NCI-H2081 treated with DMSO at 0.1 percent for 48 hours (cell line): ENCODE measurements around the gene SLC5A1.

Experiments
- DNase-seq: peaks from one replicate; lab custom pipeline; 2025; lab: John Stamatoyannopoulos, UW

The SLC5A1 gene

DNA sequence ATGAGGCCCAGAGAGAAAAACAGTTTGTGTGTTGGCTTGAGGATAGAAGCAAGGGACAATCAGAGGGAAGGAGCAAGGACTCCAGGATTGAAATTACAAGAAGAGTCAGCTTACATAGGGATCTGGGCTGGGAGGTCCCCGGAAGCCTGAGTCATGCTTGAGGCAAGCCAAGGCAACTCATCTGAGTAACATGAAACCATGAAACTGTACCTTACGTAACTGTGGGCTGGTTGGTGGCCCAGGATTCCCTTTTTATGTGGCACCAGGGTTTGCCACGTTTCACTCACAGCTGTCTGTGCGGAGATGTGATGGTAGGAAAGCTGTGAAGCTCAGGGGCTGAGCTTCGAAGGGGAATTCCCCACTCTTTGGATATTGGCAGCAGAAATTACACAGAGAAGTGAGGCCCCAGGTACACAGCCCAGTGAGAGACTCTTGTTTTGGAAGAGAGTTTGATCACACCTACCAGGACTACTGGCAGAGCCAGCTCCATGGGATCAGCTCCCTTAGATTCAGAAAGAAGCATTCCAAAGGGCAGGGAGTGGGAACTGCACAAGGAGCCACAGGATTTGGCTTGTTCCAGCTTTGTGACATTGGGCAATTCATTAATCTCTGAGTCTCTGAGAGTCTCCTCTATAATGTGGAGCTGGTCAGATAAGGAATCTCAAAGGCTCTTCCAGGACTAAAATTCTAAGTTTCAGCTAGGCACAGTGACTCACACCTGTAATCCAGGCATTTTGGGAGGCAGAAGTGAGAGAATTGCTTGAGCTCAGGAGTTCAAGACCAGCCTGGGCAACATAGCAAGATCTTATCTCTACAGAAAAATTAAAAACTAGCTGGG is 7.8 kb downstream of the SLC5A1 start:
- DNase-seq, result no peak

DNA sequence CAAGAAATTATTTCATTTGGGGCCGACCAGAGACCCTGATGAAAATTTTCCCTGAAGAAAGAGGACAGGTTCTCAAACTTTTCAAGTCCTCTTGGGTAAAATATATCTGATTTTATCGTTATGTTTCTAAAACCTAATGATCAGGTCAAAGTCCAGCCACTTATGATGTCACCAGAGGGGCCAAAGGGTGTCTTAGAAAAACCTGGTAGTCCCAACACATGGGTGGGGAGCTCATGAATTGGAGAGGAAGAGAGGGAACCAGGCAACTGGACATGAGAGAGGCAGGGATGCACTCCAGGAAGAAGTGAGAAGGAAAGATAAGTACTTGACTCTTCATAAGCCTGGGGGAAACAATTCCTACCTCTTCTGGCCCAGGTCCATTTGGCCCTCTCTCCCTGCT is 9.2 kb downstream of the SLC5A1 start:
- DNase-seq, result no peak

DNA sequence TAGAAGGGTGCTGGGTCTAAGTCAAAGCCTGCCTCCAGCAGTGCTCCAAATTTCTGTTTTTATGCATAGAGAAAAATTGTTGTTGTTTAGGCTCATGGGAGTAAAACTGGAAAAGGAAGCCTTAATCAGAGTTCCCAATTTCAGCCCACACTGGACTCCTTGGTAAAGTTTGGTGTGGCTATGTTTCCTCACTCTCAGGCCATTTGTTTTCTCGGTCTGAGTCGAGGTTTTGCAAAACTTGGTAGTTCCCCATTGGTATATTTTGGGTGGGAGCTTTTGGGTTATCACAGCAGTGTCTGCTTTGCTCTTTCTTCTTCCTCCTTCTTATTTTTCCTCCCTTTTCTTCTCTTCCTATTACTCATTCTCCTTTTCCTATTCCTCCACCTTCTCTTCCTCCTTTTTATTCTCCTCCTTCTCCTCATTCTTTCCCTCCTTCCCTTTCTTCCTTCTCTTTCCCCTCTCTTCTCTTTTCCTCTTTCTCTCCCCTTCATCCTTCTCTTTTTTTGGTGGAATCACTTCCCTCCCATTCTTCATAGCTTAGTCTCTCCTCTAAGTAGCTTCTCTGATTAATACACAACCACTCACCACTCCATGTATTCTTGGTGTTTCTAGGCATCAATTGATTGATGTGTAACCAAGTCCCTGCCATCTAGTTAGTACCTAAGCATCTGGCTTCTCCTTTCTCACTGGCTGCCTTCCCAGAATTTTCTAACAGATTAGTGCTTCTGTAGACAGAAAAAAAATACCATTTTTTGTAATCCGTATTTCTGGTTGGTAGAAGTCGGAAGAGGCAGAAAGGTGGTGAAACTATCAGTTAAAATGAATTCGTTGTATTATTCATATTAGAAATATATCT is 10.1 kb downstream of the SLC5A1 start:
- no peak for DNase-seq

DNA sequence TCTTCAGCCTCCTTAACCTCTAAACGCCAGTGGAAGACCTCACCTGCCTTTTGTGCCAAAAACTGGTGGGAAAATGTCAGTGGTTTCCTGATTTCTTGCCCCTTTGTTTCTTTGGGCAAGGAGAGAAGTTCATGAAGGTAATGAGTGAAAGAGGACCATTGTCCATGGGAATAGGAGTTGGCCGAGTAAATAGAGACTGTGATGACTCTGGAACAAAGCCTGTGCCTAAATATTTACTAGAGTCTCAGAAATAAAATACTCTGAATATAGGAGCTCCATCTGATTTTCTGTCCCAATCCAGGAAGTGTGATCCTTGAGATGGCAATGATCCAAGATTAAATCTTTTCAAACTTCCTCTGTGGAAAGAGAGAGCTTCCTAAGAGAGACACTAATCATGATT is 12.0 kb downstream of the SLC5A1 start:
- DNase-seq, result no peak

DNA sequence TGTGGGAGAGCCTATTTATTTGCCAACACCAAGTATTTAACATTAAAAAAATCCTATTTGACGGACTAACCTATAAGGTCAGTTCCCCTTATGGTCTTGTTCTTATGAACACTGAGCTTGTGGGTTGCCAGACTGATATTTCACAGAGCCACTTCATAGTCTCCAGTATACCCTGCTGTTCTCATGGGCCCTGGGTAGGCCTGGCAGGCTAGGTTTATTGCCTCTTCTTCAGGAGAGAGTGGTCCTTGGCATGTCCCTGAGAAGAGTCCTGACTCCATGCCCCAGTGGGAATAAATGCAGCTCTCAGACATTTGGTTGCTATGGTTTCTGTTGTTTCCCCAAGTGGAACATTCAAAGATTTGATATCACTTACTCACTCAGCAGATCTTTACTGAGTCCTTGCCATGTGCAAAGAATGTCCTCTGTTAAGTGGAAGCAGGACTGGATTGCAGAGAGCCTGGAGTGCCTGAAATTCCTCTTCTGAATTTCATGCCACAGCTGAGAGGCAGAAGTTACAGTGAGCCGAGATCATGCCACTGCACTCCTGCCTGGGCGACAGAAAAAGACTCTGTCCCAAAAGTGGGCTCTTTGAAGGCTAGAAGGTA is 15.7 kb downstream of the SLC5A1 start:
- no peak for DNase-seq

DNA sequence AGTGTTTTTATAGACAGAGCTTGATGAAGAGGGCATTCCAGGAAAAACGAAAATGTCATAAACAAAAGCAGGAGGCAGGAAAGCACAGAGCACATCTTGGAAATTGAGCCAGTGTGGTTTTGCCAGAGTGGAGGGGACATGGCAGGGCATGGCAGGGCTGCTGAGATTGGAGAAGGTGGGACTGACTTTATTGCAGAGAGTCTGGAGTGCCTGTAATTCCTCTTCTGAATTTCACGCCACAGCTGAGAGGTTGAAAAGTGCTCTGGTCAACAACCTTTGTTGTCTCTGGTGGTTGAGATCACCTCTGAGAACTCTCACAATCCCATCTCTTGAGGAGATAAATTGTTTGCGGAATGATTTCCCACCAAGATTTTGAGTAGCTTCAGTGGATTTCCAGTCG is 16.4 kb downstream of the SLC5A1 start:
- DNase-seq, result no peak

DNA sequence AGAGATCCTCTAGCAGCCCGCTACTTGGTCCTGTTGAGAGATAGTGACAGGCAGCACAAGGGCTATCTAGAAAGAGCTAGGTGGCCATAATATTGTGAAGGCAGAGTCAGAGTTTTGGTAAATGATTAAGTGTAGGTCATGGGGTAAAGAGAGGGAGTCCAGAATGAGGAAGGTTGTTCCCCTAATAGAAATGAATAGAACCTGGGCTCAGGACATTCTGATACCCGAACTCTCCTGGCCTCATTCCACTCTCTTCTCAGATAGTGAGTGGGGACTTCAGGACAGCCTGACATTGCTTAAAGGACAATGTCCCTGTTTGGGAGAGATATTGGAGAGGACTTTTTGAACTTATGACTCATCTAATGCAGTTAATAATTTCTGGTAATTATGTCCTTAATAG is 20.6 kb downstream of the SLC5A1 start:
- DNase-seq, result no peak

DNA sequence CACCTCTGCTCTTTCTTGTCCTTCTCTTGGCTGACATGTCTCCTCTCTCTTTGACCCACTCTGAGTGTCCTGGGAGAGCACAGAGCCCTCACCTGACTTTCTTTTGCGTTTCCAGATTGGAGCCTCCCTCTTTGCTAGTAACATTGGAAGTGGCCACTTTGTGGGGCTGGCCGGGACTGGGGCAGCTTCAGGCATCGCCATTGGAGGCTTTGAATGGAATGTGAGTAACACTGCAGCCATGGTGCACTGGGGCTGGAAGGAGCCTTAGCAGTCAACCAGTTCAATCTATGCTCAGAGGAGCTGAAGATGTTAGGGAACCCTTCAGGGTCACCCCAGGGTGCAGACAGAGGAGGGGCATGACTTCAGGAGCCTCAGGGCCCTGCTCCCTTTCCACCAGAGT is 23.8 kb downstream of the SLC5A1 start:
- DNase-seq, result no peak

DNA sequence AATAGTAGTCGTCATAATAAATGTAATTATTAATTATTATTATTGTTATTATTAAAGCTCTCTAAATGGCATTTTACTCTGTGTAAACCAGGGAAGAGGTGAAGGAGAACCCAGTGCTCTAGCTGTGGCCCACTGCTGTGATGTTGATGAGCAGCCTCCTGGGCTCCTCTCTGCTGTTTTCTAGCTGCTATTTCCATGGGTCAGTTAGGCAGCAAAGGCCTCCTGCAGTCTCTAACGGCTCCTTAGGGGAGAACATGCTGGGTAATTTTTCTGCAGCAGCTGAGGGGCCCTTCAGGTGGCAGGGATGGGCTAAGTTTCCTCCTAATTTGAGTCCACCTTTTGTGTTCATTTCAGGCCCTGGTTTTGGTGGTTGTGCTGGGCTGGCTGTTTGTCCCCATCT is 24.6 kb downstream of the SLC5A1 start:
- DNase-seq, result no peak

DNA sequence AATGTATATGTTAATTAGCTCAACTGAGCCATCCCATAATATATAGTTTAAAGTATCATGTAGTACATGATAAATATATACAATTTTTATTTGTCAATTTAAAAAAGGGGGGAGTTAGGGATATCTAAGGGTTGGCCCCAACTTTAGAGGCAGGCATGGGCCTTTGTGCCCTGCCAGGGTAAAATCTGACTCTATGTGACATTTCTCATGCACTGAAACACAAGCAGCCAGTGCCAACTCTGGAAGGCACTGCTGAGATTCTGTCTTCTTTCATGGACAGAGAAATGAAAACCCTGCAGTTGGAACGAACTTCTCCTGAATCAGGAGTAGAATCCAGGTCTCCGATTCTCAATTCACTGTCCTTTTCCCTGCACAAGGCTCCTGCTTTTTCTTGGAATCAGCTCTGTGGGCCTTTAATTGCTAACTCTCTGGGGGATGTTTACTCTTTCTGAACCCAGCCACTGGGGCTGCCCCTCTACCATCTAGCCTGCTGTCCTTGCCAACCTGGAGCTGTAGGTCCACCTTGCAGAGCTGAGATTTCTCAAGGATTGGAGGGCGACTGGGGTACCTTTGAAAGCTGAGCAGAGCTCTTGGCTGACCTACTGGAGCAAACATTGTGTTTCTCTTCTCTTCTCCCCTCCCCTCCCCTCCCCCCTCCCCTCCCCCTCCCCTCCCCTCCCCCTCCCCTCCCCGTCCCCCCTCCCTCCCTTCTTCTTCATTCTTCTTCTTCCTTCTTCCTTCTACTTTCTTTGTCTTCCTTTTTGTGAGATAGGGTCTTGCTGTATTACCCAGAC is 26.7 kb downstream of the SLC5A1 start:
- DNase-seq, result no peak

DNA sequence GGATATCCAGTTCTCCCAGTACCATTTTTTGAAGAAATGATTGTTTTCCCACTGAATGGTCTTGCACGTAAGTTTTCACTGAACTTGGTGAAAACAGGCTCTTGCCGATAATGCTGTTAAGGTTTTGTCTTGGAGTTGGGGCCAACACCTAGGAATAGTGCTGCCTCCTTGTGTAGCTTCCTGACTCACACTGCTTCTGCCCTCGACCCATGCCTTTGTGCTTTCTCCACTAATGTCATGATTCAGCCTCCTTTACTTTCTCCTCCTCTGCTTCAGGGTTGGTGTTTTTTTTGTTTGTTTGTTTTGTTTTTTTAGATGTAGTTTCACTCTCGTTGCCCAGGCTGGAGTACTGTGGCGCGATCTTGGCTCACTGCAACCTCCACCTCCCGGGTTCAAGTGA is 30.2 kb downstream of the SLC5A1 start:
- DNase-seq, result no peak

DNA sequence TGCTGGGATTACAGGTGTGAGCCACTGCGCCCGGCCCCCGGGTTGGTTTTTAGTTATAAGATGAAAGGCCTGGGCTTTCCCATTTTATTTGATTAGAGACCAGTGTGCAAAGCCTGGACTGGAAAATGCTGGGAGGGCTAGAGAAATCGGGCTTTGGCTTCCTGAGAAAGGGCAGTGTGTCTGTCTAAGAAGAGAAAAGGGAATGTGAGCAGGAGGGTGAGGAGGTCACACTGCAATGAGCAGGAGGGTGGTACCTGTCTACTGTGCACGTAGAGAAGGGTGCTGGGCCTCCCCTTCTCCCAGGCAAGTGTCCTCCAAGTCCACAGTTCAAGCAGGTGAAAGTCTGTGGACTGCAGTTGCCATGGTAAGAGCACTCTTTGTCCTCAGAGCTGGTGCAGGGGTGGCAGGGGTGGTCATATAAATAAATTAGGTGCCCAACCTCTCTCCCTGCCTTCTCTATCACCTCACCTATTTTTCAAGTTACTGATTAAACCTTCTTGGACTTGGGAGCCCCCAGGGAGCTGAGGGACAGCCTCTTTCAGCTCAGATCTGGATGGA is 30.8 kb downstream of the SLC5A1 start:
- DNase-seq, result no peak

DNA sequence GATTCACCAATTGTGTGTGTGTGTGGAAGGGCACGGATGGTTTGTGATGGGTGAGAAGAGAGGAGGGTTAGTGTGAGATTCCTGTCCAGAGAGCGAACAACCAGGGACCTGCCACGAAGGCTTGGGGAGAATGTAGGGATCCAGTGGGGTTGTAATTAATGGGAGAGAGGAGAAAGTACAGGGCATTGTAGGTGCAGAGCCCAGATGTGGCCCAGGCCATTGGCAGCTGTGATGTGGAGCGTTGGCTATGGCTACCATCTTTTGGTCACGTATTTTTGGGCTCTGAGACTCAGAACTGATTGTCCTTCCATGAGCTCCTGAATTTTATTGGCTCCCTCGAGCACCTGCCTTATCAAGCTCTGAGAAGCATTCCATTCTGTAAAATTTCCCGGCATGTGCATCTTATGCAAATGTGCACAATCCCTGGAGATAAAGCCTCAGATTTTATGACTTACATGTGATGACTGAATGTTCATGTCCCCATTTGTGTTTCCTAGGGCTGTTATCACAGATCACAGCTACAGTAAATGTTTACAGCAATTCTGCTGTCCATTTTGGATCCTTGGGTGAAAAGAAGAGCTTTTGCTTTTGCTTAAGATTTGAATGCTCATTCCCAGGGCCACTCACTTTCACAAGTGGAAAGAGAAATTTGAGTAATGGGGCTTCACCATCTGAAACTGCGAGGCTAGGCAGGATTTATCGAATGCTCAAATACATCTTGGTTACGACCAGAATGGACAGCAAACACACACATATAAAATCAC is 33.1 kb downstream of the SLC5A1 start:
- no peak for DNase-seq

DNA sequence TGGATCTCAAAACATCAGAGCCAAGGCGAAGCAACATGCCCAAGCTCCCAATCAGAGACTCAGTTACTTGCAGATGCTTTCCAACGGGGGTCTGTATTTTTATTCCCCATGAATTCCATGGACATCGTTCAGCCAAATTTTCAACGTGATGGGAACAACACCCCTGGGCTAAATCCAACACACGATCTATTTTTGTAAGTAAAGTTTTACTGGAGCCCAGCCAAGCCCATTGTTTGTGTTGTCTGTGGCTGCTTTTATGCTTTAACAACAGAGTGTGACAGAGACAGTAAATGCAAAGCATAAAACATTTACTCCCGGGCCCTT is 33.7 kb downstream of the SLC5A1 start:
- DNase-seq, result no peak

DNA sequence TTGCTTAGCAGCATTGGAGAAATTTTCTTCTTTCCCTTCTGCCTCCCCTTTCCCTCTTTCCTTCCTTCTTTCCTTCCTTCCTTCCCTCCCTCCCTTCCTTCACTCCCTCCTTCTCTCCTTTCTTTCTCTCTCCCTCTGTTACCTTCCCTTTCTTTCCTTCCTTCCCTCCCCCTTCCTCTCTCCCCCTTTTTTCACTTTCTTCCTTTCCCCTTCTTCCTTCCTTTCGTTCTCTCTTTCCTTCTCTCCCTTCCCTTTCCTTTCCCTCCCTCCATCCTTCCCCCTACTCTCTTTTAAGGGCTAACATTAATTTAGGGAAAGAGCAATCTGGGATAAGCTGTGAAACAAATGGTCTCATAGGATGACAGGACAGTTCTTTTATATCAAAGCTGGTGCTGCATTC is 34.1 kb downstream of the SLC5A1 start:
- DNase-seq, result no peak

DNA sequence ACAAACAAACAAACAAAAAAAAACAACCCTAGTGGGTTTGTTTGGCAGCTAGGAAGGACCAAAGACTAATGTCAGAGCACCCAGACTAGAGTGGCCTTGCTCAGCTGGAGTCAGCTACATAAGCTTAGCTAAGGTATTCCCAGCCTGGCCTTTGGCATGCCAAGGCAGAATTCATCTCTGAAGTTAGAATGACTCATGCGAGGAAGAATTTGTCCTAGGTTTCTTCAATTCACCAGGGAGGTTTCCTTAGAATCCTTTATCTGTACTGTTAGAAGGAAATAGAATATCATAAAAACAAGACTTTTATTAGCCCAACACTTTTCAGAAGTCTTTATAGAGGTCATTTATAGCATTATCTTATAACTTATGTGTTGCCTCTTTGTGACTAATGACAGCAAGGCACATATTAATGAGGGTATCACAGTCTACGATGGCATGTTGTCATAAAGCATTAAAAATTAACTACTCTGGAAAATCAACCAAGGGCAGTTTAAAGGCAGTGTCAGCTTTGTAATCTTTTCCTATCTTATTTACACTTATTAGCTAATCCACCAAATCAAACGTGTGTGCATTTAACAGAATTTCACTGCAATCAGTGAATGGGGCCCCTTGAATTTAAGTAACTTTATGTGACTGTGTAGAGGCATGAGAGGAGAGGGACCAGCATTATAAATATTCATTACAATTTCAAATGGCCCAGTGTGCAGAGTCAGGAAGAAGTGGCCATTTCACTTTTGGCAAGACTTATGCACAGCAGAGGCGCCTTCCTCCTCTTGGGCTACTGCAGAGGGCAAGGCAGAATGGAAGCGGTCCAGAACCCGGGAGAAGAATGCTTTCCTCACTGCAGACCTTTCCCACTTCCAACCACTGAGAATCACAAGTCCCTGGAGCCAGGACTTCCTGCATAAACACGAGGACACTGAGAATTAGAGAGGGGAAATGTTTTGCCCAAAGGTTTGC is 36.3 kb downstream of the SLC5A1 start:
- DNase-seq, result no peak

DNA sequence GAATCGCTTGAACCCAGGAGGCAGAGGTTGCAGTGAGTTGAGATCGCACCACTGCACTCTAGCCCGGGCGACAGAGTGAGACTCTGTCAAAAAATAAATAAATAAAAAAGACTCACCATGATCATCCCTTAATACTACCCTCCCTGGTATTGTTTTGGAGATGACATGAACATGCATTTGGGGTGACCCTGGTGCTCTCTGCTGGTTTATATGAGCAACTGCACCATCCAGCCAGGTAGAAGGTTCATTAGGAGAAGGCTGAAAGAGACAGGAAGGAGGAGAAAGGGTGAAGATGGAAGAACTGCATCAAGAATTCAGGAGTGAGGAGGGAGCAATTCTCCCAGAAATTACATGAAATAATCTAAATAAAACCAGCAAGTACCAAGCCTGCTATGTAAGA is 37.8 kb downstream of the SLC5A1 start:
- no peak for DNase-seq

DNA sequence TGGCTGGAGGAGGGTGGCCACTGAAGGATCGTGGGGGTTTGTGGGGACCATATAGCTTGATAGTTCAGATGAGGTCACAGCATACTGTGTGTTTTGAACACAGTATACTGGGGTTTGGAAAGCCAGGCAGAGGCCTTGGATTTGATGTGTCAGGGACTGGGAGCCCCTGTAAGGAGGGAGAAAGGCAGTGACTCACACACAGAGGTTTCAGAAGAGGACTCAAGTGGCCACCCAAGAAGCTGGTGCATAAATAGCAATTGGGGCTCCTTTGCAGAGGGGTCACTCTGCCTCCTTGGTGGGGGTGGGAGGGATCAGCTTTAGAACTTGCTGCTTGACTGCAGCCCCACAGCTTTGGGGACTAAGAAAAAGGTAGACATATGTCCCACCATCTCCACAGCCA is 39.3 kb downstream of the SLC5A1 start:
- no peak for DNase-seq

DNA sequence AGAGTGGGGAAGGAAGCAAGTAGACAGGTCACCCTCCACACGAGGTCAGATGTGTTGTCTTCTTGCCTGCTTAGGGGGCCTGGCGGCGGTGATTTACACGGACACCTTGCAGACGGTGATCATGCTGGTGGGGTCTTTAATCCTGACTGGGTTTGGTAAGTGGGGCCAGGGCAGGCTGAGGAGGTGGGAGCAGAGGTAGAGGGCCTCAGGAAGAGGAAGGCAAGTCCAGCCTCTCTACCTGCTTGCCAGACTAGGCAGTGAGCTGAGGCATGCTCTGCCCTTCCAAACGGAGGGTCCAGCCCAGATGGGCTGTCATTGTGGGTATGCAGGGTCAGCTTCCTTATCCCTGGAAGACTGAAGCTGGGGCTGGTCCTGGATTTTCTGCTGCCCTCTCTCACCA is 39.9 kb downstream of the SLC5A1 start:
- no peak for DNase-seq

DNA sequence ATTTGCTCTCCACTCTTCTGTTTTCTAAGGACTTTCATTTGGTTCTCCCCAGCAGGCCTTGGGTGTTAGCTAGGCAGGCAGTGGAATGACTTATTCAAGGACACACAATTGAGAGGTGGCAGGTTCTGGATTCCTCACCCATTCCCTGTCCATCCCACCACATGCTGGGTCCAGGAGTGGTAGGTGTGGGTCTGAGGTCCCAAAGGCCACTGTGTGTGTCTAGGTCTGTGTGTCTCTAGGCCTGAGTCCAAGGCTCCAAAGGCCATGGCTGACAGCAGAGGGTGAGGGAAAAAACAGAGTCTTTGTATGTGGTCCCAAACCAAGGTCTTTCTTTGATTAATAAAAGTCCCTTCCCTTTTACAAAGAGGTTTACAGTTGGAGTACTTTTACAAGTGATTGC is 40.8 kb downstream of the SLC5A1 start:
- DNase-seq, result no peak
